HG02840 (cell line): ENCODE measurements around the gene ADAMTS6.
"Not testable (repeated sequence)": the region's sequence is repeated elsewhere in the genome, so short reads cannot be mapped to it uniquely, and the experiment has no call there.

Experiments used
- ATAC-seq: cut with Tn5 transposase; IDR thresholded peaks from one replicate; pipeline ENCODE4 v1.9.1; 2021; ENCODE audit warnings: mild to moderate bottlenecking, moderate library complexity, moderate number of reproducible peaks; ENCODE audit not compliant: unreplicated experiment, low FRiP score

The ADAMTS6 gene

DNA sequence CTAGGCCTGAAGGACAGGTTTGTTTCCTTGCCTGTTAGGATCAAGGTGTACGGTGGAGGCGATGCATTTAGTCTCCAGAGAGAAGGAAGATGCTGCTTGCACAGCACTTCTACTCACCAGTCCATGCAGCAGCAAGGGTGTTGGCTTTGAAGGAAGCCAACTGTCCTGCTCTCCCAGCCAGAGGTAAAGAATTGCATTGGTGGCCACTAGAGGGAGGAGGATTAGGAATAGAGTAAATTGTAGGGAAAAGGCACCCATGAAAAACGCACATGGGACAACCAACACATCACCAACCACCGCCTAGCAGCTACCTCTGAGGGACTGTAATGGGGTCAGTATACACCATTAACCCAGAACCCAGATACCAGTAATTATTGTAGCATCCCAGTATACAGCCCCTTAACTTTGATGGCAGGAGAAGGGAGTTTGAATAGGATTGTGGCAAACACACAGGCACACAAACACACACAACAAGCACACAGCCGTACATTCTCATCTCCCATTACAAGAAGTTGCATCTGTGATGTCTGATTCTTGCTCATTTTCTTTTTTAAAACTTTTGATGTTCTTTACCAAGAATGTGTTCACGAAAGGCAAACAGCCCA lies 267.7 kb downstream of the ADAMTS6 start:
- ATAC-seq = no peak

DNA sequence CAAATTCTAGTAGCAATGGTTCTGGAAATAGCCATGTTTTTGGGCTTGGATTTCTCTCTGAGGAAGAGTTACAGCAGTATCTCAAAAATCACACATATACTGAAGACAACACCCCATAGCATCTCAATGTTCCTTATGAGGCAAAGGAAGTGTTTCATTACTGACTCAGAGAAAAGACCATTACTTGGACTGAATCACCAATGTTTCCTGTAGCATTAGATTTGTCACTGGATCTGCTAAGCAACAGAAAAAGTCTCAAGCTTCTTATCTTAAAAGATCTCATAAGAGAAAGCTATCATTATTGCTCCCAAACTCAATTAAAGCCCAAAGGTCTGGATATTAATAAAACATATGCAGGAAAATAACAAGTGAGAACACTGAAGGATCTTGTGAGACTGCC lies 272.4 kb downstream of the ADAMTS6 start:
- no peak for ATAC-seq

DNA sequence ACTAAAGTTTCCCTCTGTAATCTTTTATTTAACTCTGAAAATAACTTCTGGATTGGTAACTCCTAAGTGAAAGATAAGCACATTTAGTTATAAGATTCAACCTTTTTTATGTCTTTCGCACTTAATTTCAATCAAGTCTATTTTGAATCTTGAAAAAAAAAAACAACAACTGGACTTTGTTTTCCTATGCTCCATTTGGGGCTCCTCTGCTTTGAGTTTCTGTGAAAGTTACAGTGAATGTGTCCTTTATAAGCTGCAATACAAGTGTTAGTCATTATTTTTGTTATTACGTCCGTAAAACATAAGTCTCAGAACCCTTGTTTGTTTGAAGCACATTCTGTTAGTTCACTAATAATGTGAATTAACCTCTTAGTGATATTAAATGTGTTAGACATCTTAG lies 276.8 kb downstream of the ADAMTS6 start:
- no peak for ATAC-seq

DNA sequence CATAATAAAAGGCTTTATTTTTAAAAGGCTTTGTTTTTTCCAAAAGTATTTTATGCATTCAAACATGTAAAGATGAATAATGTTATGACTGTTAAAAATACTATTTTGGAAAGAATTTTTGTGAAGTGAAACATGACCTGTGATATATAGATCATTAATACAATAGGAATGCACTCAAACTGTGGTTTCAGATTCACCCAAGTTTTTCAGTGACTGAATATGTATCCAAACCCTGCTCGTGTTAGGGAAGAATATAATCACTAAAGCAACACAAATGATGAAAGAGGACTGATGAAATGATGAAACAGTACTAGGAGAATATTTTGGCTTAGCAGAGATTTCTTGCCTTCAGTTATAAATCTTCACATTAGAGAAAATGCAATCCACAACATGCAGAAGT lies 278.0 kb downstream of the ADAMTS6 start:
- no peak for ATAC-seq

DNA sequence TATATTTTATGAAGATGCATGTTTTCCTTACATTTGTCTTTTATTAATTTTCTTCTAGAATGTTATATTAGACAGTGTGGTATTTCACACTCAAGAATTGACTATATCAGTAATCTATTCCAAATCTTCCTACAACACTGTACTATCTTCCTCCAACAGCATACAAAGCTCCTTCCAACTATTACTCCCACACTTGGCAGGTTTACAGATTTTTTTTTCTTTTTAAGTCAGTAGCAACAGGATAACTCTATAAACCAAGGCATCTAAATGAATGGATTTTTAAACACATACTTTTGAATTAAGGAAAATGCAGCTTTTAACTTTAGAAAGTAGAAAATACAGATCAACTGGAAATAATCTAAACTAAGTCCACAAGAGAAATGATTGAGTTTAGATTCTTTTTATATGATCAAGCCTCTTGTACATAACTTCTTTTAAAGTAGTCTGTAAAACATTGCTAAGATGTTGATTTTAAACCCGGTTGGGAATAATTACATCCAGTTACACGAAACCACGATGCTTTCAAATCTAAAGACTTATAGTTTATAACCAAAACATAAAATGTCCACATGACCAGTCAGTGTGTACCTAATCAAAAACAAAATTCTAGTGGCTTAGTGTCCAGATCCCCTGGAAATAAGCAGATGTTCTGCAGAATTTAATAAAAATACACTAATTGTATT lies 281.6 kb downstream of the ADAMTS6 start:
- no peak for ATAC-seq

DNA sequence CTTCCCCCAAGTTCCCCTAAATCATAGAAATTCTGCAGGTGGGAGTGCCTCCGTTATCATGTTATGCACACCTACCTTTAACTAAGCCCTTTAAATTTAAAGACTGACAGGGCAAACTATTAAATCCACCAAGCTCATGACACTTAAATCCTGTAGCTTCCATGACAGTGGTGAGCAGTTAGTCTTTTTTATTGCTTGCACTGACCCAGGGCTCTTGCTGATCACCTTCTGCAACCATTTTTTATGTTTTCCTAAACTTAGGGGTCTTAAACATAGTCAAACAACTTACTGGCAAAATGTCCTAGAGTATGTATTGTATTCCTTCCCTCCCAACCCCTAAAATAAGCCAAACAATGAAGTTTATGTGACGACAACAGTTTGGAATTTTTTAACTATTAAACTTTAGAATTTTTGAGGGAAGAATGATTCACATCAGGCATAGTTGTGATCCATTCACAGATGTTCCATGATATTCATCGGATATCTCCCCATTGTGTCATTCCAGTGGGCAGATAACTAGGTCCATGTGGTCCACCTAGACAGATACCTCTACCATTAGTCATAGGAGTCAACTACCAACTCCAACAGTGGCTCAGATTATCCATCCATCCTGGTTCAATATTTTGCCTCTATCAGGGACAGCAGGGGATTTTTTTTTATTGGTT lies 283.1 kb downstream of the ADAMTS6 start:
- ATAC-seq = no peak

DNA sequence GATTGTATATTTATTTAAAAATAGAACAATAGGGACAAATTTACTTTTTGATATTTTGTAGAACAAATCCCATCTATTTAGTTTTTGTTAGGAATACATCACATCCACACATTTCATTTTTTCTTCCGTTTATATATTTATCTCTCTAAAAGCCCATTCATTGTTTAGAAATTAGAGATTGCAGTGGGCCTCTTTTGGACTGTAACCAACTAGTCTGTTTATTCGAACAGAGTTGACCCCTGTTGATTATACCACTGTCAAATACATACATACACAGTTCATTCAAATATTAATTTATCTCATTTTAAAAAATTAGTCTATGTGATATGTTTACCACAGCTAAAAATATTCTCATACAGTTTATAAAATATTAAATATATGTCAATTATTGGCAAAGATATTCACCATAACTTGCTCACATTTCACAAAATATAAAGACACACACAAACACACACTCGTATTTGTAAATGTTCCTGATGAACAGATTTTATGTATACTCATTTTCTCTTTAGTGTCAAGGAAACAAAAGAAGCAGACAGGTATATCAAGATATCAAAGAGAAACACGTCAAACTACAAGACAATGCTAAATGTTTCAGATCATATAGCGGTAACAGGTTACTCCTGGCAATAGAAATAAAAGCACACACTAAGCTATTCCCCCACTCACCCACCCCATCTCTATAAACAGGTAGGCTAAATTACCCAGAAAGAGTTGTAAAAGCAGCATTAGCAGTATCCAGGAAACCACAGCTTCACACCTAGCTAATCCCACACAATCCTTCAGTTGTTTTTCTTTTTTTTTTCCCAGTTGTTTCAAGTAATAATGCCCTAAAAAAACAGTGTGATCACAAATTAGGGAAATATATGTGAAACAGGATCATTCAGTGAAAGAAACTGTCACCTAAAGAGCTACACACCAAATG lies 283.9 kb downstream of the ADAMTS6 start:
- ATAC-seq = no peak

DNA sequence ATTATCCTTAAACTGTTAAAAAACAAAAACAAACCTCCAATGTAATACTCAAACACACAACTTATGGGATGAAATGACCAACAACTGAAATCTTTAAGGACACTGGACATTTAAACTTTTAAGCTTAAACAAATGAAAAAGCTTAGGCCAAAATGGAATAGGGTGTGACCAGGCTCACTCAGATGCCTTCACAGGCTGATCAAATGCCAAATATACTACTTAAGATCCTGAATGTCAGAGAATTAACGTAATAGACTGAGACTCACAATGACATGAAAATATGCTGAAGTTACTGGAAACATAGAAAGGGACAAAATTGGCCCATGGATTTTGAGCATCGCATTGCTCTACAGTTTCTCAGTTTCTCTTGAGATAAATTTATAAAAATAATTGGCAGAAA lies 286.8 kb downstream of the ADAMTS6 start:
- ATAC-seq = no peak

DNA sequence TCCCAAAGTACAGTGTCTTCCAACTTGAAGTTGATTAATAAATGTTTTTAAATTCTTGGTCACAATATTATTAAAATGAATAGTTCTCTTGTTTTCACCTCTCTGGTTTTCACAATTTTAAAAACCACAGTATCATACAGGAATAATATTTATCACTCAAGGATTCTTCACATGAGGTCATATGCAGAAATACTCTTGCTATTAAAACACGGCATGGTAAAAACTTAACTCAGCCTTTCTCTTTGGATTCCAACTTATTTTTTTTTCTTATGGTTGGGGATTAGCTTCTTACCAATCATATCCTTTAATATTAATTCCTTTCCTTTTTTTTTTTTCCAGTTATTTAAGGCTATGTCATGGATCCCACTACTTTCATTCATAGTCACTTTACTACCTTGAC lies 289.4 kb downstream of the ADAMTS6 start:
- no peak for ATAC-seq

DNA sequence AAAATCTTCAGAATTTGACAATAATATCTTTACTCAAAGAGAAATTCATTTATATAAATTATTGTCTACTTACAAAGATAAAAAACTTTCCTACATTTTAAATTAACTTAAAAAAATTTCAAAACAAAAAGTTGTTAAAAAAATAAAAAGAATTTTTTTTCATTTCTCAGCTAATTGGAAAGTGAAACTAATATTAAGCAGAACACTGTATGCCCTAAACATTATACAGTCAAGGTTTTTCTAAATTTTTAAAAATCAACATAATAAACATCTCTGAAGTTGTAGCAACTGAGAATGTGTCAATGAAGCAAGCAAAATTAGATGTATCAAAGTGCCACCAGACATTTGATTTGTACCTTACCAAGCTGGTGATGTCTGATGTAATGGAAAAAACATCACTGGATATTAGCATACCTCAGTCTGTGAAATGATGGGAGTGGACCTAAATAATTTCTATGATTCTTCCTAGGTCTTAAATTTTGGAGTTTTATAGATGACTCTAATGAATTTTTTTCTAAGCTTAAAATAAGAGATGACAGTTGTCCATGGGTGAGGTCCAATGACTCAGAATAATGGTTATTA lies 290.1 kb downstream of the ADAMTS6 start:
- no peak for ATAC-seq

DNA sequence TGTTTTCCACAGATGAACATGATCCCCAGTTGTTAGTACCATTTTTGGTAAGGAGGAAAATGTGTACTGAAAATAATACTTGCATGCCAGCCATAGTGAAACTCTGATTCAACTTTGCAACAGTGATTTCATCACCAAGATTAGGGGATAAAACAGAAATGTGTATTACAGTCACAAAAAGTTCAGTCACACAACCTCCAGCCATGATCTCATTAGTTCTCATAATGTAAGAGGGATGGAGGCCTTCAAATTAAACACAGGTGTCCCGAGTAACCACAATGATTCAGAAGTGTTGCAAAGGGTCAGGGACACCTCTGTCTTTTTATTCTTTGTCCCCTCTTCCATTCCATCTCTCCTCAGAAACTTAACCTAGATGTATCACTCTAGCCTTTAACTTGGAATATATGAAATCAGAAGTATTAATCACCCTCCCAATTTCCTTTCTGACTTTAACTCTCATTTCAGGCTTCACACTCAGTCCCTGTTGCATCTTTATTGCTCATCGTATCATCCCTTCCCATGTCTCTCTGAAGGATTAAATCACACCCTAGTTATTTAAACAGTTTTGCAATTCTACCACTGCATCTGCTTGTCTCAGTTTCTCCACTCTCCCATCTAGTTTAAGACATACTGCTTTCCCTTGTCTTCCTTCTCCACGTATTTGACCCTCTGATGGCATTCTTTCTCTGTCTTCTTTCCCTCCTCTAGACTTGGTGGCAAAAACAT lies 291.2 kb downstream of the ADAMTS6 start:
- no peak for ATAC-seq

DNA sequence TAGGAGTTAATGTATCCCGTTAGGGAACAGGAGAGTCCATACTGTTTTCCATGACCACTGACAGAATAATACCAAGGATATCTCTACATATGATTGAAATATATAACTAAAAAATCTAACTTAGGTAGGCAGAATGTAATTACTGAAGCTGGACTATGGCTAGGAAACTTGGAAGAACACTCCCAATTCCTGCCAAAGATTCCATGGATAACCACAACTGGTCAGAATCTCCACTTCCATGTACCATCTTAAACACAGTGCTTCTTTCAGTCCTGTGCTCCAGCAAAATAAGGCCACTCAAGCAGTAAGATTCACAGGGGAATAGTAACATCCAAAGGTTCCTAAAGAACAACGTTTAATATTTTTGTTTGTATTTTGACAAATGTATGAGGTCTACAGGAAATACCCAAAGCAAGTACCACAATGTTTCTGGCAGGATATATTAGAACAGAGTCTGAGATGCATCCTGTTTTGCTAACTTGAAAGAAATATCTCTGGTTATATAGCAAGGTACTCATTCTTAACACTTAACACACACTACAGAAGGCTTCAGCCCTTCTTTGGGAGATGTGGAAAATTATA lies 295.0 kb downstream of the ADAMTS6 start:
- no peak for ATAC-seq

DNA sequence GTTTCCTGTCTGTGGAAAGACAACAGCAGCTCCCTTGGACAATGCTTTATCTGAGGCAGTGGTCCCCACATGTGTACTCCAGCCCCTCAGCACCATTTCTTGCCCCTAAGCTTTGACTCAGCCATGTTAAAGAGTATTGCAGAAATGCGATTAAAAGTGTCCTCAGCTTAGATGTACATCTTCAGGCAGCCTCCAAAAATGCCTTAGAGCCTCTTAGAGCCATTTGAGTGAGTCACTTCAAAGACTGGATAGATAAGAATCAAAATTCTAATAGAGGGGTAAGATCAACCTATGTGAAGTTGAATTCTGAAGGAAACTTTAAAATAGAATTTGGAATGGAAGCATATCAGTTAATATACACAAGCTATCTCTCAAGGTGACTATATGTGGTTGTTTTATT lies 296.3 kb downstream of the ADAMTS6 start:
- no peak for ATAC-seq

DNA sequence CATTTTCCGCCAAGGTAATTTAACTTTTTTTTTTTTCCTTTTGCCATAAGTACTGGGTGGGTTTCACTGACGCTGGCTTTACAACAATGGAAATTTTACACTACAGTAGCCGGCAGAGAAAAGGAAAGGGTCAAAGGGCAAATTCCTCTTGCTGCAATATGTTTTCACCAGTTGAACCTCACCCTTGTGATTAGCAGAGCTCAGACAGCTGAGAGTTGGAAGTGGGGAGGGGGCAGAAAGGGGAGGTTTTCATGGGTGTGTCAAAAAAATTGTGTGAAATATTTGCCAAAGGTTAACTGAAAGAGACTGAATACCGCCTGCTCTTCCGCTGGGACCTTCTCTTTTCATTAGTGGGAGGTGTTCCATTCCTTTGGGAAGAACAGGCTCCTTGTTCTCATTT lies 296.9 kb downstream of the ADAMTS6 start:
- ATAC-seq = no peak

DNA sequence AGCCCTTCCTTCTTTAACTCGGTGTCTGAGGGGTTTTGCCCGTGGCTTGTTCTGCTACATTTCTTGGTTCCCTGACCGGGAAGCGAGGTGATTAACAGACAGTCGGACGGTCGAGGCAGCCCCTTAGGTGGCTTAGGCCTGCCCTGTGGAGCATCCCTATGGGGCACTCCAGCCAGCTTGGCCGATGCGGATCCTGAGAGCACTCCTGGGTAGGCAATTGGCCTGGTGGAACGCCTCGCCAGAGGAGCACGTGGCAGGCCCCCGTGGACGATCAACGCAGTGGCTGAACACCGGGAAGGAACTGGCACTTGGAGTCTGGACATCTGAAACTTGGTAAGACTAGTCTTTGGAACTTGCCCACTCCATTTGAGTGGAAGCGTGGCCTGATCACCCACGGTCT lies 307.5 kb downstream of the ADAMTS6 start:
- not testable (repeated sequence) for ATAC-seq

DNA sequence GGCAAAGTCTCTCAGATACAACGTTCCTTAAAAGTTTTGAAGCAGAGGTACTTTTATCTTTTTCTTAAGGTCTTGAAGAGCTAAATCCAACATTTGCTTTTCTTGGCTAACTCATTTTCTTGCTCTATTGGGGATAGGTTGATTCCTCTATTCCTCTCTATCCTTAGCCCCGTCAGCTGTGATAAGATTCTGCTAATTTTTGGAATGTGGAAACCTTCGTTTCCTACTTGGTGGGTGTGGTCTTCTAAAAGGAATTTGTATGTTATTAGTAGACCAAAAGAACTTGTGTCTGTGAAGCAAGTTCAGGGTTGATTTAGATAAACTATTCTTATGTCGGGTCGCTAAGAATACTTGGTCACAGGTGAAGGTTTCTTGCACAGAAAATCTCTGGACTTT lies 308.6 kb downstream of the ADAMTS6 start:
- ATAC-seq = no peak

DNA sequence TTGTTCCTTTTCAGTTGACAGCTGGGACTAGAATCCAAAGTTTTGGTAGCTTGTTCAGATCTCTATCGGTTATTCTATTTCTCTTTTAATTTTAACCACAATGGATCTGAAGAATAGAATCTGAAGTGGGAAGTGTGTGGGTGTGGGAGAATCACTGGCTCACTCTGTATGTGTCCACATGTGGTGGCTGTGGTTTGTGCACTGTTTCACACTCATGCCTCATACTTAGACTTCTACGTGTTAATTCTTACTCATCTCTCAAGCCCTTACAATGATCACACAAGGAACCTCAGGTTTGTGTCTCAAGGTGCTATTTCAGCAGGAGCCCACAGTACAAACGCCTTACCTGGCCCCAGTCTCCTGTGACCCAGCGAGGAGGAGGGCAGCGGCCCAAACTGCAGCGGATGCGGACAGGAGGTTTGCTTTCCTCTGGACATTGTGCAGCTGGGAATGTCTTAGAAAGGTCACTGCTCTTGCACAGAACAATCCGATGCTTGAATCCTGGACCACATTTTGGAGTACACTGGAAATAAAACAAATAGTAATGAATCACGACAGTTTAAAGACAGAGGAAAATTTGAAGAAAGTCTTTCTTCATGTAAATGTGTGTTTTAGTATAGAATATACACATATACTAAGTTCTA lies 309.1 kb downstream of the ADAMTS6 start:
- peak; percentile 89 for ATAC-seq

DNA sequence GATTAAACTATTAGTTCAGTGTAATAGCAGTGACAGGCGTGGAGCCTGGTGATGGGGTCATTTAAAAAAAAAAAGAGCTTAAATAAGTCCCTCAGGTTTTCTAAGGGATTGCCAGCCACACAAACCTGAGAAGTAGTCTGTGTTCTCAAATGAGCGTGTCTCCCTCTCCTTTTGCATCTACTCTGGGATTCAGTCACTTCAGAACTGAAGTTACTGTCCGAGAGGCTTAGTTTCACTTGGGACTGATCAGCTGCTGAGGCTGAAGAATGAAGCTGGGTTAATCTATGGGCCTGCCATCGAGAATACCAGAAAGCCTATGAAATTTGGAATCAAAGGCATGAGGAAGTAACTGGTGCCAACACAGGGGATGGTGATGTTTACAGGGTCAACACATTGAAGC lies 310.1 kb downstream of the ADAMTS6 start:
- ATAC-seq = no peak

DNA sequence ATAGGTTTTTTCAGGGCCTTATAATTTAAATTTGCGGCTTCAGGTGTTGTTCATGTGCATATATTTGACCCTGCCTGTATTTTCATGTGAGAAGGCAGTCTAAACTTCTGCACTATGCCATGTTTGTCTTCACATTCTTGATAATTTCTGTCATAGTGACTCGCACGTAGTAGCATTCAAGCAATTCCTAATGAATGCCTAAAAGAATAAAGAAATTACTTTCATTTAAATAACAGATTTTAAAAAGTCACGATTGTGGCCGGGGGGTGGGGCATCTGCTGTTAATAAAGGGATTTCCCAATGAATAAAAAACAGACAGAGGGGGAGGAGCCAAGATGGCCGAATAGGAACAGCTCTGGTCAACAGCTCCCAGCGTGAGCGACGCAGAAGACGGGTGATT lies 318.0 kb downstream of the ADAMTS6 start:
- no peak for ATAC-seq
